Endothelial cell of umbilical vein (primary cell): ENCODE results near the gene OPRL1.

ENCODE experiments used
- EZH2 ChIP-seq: IDR thresholded peaks from 2 replicates; pipeline ENCODE4 v1.6.1; 2012; ENCODE audit warnings: borderline replicate concordance, low read depth, mild to moderate bottlenecking, moderate library complexity, low read length, inconsistent platforms; ENCODE audit not compliant: severe bottlenecking
- POLR2A ChIP-seq: IDR thresholded peaks from 2 replicates; pipeline ENCODE4 v1.6.1; 2012; ENCODE audit warnings: low read depth, mild to moderate bottlenecking, control low read depth, low read length
- POLR2AphosphoS5 ChIP-seq: IDR thresholded peaks from 2 replicates; pipeline ENCODE4 v1.6.1; 2012; ENCODE audit warnings: low read depth, mild to moderate bottlenecking, control low read depth, low read length, moderate library complexity; ENCODE audit not compliant: insufficient read depth
- TF ChIP-seq, protein P1 (sequence below): IDR thresholded peaks from 2 replicates; pipeline ENCODE4 v1.6.1; 2011; ENCODE audit not compliant: insufficient read depth, insufficient read length
- TF ChIP-seq, protein P2 (sequence below), 2 donors: IDR thresholded peaks; 1 replicate in 1 of 2; 2 replicates in 1 of 2; pipeline ENCODE4 v1.5.1; 2011; ENCODE audit warnings: low read length in 2 of 2, mild to moderate bottlenecking in 2 of 2, moderate library complexity in 2 of 2, control low read depth in 1 of 2, inconsistent platforms in 1 of 2, low read depth in 1 of 2; ENCODE audit not compliant: insufficient read depth in 1 of 2; ENCODE audit errors: extremely low read depth in 1 of 2

DNA sequence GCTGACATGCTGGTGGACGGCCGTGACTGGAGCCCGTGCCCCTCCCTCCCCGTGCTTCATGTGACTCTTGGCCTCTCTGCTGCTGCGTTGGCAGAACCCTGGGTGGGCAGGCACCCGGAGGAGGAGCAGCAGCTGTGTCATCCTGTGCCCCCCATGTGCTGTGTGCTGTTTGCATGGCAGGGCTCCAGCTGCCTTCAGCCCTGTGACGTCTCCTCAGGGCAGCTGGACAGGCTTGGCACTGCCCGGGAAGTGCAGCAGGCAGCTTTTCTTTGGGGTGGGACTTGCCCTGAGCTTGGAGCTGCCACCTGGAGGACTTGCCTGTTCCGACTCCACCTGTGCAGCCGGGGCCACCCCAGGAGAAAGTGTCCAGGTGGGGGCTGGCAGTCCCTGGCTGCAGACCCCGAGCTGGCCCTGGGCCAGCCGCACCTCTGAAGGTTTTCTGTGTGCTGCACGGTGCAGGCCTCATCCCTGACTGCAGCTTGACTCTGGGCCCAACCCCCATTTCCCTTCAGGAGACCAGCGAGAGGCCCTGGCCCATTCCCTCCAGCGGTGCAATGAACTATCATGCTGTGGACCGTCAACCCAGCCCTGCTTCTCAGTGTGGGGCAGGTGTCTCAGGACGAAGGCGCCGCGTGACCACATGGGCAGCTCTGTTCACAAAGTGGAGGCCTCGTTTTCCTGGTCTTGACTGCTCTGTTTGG, 19.4 kb downstream of the OPRL1 start:
- TF ChIP-seq POLR2A (no peak), POLR2AphosphoS5 (no peak), EZH2 (no peak)
- TF ChIP-seq, protein P1, sequence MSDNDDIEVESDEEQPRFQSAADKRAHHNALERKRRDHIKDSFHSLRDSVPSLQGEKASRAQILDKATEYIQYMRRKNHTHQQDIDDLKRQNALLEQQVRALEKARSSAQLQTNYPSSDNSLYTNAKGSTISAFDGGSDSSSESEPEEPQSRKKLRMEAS: no peak
- TF ChIP-seq, protein P2, sequence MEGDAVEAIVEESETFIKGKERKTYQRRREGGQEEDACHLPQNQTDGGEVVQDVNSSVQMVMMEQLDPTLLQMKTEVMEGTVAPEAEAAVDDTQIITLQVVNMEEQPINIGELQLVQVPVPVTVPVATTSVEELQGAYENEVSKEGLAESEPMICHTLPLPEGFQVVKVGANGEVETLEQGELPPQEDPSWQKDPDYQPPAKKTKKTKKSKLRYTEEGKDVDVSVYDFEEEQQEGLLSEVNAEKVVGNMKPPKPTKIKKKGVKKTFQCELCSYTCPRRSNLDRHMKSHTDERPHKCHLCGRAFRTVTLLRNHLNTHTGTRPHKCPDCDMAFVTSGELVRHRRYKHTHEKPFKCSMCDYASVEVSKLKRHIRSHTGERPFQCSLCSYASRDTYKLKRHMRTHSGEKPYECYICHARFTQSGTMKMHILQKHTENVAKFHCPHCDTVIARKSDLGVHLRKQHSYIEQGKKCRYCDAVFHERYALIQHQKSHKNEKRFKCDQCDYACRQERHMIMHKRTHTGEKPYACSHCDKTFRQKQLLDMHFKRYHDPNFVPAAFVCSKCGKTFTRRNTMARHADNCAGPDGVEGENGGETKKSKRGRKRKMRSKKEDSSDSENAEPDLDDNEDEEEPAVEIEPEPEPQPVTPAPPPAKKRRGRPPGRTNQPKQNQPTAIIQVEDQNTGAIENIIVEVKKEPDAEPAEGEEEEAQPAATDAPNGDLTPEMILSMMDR (IDR thresholded peaks at IDR 0.05; ENCODE audit: extremely low read depth in 1 of 2, insufficient read depth in 1 of 2, low read depth in 1 of 2, low read length in 2 of 2): no peak
